ENCODE measurements around the gene MACROD1. TPM values are rescaled to one million over a fixed set of nuclear protein-coding genes. Genes with fewer than 3 reads are reported as not detected.

Gene MACROD1
- total RNA-seq, 1 experiment from 2014 or later, result 36.9 TPM

GRCh38 chr11:64102005-64102738, 63.7 kb downstream of the MACROD1 start:
- H3K4me3 Mint-ChIP-seq, result no peak overlapping the region
- DNase-seq (ENCODE audit: low spot score) (no peak), ATAC-seq (no peak)
- ChIA-PET CTCF (interaction anchor here (1.5 to 2.3 kb wide), 3 partner anchors 15 to 253 kb away, joined by 4 to 5 read pairs (median 4); no protein-coding TSS in a partner anchor), POLR2A (no interaction called here)
- no peaks in the 10 kb centered on the region for H3K36me3 Mint-ChIP-seq
- H3K4me1 Mint-ChIP-seq, result peaks cover 7% of the 10 kb centered on the region
- no peak overlapping the region for H3K27ac Mint-ChIP-seq
- H3K9me3 Mint-ChIP-seq, result no peaks in the 10 kb centered on the region
- TF ChIP-seq, protein P1, sequence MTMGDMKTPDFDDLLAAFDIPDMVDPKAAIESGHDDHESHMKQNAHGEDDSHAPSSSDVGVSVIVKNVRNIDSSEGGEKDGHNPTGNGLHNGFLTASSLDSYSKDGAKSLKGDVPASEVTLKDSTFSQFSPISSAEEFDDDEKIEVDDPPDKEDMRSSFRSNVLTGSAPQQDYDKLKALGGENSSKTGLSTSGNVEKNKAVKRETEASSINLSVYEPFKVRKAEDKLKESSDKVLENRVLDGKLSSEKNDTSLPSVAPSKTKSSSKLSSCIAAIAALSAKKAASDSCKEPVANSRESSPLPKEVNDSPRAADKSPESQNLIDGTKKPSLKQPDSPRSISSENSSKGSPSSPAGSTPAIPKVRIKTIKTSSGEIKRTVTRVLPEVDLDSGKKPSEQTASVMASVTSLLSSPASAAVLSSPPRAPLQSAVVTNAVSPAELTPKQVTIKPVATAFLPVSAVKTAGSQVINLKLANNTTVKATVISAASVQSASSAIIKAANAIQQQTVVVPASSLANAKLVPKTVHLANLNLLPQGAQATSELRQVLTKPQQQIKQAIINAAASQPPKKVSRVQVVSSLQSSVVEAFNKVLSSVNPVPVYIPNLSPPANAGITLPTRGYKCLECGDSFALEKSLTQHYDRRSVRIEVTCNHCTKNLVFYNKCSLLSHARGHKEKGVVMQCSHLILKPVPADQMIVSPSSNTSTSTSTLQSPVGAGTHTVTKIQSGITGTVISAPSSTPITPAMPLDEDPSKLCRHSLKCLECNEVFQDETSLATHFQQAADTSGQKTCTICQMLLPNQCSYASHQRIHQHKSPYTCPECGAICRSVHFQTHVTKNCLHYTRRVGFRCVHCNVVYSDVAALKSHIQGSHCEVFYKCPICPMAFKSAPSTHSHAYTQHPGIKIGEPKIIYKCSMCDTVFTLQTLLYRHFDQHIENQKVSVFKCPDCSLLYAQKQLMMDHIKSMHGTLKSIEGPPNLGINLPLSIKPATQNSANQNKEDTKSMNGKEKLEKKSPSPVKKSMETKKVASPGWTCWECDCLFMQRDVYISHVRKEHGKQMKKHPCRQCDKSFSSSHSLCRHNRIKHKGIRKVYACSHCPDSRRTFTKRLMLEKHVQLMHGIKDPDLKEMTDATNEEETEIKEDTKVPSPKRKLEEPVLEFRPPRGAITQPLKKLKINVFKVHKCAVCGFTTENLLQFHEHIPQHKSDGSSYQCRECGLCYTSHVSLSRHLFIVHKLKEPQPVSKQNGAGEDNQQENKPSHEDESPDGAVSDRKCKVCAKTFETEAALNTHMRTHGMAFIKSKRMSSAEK (CRISPR knock-in tag; IDR thresholded peaks at IDR 0.05; ENCODE audit: borderline replicate concordance), result no peak
- TF ChIP-seq GABPB1 (CRISPR knock-in tag; IDR thresholded peaks at IDR 0.05), result no peak
- TF ChIP-seq, protein P2, sequence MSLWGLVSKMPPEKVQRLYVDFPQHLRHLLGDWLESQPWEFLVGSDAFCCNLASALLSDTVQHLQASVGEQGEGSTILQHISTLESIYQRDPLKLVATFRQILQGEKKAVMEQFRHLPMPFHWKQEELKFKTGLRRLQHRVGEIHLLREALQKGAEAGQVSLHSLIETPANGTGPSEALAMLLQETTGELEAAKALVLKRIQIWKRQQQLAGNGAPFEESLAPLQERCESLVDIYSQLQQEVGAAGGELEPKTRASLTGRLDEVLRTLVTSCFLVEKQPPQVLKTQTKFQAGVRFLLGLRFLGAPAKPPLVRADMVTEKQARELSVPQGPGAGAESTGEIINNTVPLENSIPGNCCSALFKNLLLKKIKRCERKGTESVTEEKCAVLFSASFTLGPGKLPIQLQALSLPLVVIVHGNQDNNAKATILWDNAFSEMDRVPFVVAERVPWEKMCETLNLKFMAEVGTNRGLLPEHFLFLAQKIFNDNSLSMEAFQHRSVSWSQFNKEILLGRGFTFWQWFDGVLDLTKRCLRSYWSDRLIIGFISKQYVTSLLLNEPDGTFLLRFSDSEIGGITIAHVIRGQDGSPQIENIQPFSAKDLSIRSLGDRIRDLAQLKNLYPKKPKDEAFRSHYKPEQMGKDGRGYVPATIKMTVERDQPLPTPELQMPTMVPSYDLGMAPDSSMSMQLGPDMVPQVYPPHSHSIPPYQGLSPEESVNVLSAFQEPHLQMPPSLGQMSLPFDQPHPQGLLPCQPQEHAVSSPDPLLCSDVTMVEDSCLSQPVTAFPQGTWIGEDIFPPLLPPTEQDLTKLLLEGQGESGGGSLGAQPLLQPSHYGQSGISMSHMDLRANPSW (CRISPR knock-in tag; conservative IDR thresholded peaks at IDR 0.05; ENCODE audit: low read depth), result no peak
- TF ChIP-seq, protein P3, sequence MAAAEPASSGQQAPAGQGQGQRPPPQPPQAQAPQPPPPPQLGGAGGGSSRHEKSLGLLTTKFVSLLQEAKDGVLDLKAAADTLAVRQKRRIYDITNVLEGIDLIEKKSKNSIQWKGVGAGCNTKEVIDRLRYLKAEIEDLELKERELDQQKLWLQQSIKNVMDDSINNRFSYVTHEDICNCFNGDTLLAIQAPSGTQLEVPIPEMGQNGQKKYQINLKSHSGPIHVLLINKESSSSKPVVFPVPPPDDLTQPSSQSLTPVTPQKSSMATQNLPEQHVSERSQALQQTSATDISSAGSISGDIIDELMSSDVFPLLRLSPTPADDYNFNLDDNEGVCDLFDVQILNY (CRISPR knock-in tag; IDR thresholded peaks at IDR 0.05), result no peak
- no peak for TF ChIP-seq ATF6 (CRISPR knock-in tag; IDR thresholded peaks at IDR 0.05)
- TF ChIP-seq TEAD4 (CRISPR knock-in tag; IDR thresholded peaks at IDR 0.05), result no peak
- TF ChIP-seq, protein P4, sequence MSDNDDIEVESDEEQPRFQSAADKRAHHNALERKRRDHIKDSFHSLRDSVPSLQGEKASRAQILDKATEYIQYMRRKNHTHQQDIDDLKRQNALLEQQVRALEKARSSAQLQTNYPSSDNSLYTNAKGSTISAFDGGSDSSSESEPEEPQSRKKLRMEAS (CRISPR knock-in tag; IDR thresholded peaks at IDR 0.05), result no peak
- H3K27me3 Mint-ChIP-seq (ENCODE audit: low read depth), result peaks cover 74% of the 10 kb centered on the region

DNA sequence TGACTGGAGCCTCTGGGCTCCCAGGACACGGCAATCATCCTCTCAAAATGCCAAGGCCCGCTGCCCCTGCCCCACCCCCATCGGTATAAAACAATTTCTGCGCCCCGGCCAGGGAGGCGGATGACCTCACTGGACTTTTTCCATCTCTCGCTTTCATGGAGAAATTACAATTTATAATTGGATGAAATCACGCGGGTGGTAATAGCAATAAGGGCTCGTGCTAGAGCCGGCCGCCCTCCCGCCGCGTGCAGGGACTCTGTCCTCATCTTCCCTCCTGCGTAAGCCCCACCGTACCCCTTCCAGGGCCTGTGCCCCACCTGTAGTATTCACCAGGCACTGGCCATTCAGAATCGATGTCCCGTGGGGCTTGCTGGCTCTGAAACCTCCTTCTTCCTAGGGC, 64.5 kb downstream of the MACROD1 start:
- DNase-seq (ENCODE audit: low spot score) (no peak), ATAC-seq (no peak)
- POLR2A ChIA-PET, result interaction anchor here (0.5 kb wide), 1 partner anchor 41 kb away, joined by 3 read pairs; no protein-coding TSS in a partner anchor
- Mint-ChIP-seq H3K4me1 (peaks cover 7% of the 10 kb centered on the region), H3K4me3 (no peak overlapping the region), H3K27me3 (ENCODE audit: low read depth) (peaks cover 75% of the 10 kb centered on the region), H3K9me3 (no peaks in the 10 kb centered on the region), H3K27ac (no peak overlapping the region), H3K36me3 (no peaks in the 10 kb centered on the region)
- CTCF ChIA-PET, result interaction anchor here (0.5 to 2.3 kb wide), 9 partner anchors 10 to 209 kb away, joined by 3 to 6 read pairs (median 4); no protein-coding TSS in a partner anchor
- TF ChIP-seq CBFB (CRISPR knock-in tag; IDR thresholded peaks at IDR 0.05; ENCODE audit: low read depth) (no peak), NFATC4 (CRISPR knock-in tag; IDR thresholded peaks at IDR 0.05) (no peak), PRRX2 (CRISPR knock-in tag; IDR thresholded peaks at IDR 0.05) (no peak), ETV6 (CRISPR knock-in tag; IDR thresholded peaks at IDR 0.05) (no peak), TP53 (CRISPR knock-in tag; IDR thresholded peaks at IDR 0.05) (no peak), JAZF1 (CRISPR knock-in tag; IDR thresholded peaks at IDR 0.05) (no peak), NFE2L1 (CRISPR knock-in tag; IDR thresholded peaks at IDR 0.05) (no peak), GTF2I (CRISPR knock-in tag; conservative IDR thresholded peaks at IDR 0.05) (no peak)
- TF ChIP-seq, protein P5, sequence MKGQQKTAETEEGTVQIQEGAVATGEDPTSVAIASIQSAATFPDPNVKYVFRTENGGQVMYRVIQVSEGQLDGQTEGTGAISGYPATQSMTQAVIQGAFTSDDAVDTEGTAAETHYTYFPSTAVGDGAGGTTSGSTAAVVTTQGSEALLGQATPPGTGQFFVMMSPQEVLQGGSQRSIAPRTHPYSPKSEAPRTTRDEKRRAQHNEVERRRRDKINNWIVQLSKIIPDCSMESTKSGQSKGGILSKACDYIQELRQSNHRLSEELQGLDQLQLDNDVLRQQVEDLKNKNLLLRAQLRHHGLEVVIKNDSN (CRISPR knock-in tag; IDR thresholded peaks at IDR 0.05), result no peak
- TF ChIP-seq, protein P6, sequence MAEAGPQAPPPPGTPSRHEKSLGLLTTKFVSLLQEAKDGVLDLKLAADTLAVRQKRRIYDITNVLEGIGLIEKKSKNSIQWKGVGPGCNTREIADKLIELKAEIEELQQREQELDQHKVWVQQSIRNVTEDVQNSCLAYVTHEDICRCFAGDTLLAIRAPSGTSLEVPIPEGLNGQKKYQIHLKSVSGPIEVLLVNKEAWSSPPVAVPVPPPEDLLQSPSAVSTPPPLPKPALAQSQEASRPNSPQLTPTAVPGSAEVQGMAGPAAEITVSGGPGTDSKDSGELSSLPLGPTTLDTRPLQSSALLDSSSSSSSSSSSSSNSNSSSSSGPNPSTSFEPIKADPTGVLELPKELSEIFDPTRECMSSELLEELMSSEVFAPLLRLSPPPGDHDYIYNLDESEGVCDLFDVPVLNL (CRISPR knock-in tag; IDR thresholded peaks at IDR 0.05; ENCODE audit: borderline replicate concordance, low read depth), result no peak
- TF ChIP-seq, protein P7, sequence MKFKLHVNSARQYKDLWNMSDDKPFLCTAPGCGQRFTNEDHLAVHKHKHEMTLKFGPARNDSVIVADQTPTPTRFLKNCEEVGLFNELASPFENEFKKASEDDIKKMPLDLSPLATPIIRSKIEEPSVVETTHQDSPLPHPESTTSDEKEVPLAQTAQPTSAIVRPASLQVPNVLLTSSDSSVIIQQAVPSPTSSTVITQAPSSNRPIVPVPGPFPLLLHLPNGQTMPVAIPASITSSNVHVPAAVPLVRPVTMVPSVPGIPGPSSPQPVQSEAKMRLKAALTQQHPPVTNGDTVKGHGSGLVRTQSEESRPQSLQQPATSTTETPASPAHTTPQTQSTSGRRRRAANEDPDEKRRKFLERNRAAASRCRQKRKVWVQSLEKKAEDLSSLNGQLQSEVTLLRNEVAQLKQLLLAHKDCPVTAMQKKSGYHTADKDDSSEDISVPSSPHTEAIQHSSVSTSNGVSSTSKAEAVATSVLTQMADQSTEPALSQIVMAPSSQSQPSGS (CRISPR knock-in tag; IDR thresholded peaks at IDR 0.05; ENCODE audit: borderline replicate concordance, low read depth), result no peak
- TF ChIP-seq, protein P8, sequence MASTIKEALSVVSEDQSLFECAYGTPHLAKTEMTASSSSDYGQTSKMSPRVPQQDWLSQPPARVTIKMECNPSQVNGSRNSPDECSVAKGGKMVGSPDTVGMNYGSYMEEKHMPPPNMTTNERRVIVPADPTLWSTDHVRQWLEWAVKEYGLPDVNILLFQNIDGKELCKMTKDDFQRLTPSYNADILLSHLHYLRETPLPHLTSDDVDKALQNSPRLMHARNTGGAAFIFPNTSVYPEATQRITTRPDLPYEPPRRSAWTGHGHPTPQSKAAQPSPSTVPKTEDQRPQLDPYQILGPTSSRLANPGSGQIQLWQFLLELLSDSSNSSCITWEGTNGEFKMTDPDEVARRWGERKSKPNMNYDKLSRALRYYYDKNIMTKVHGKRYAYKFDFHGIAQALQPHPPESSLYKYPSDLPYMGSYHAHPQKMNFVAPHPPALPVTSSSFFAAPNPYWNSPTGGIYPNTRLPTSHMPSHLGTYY (CRISPR knock-in tag; IDR thresholded peaks at IDR 0.05), result no peak

All from WTC11 (cell line).